EH (cell line): ENCODE measurements around the gene MAN1A1.

ENCODE experiments used
- DNase-seq: peaks from one replicate; pipeline ENCODE4 v3.0.0-alpha.2; 2015; ENCODE audit warnings: low read depth

The MAN1A1 gene

GRCh38 chr6:119234457-119234856 lies 115.1 kb downstream of the MAN1A1 start:
- DNase-seq: no peak

GRCh38 chr6:119233312-119233984 lies 116.1 kb downstream of the MAN1A1 start:
- DNase-seq: no peak

GRCh38 chr6:119231394-119231793 lies 118.2 kb downstream of the MAN1A1 start:
- no peak for DNase-seq

GRCh38 chr6:119230160-119230559 lies 119.4 kb downstream of the MAN1A1 start:
- DNase-seq: no peak

- DNase-seq: no peak
These were observed 122.2 kb downstream of the MAN1A1 start for GRCh38 chr6:119227377-119227776.

- no peak for DNase-seq
These were observed 123.5 kb downstream of the MAN1A1 start for GRCh38 chr6:119226089-119226488.

- DNase-seq: no peak
These were observed 125.4 kb downstream of the MAN1A1 start for GRCh38 chr6:119224095-119224701.

- DNase-seq: no peak
These were observed 129.1 kb downstream of the MAN1A1 start for GRCh38 chr6:119220452-119220851.

GRCh38 chr6:119218548-119218947 lies 131.0 kb downstream of the MAN1A1 start:
- DNase-seq: no peak

- DNase-seq: no peak
These were observed 133.5 kb downstream of the MAN1A1 start for GRCh38 chr6:119215885-119216590.

- no peak for DNase-seq
These were observed 134.3 kb downstream of the MAN1A1 start for GRCh38 chr6:119215309-119215708.

GRCh38 chr6:119210596-119210995 lies 139.0 kb downstream of the MAN1A1 start:
- no peak for DNase-seq

- no peak for DNase-seq
These were observed 139.9 kb downstream of the MAN1A1 start for GRCh38 chr6:119209452-119210205.

GRCh38 chr6:119207971-119208725 lies 141.4 kb downstream of the MAN1A1 start:
- peak; percentile 20 for DNase-seq

GRCh38 chr6:119207327-119207726 lies 142.2 kb downstream of the MAN1A1 start:
- DNase-seq: no peak

- no peak for DNase-seq
These were observed 143.5 kb downstream of the MAN1A1 start for GRCh38 chr6:119205911-119206618.

GRCh38 chr6:119204719-119205118 lies 144.8 kb downstream of the MAN1A1 start:
- DNase-seq: no peak

GRCh38 chr6:119201480-119201879 lies 148.1 kb downstream of the MAN1A1 start:
- no peak for DNase-seq

GRCh38 chr6:119200512-119201175 lies 148.9 kb downstream of the MAN1A1 start:
- DNase-seq: no peak

- DNase-seq: no peak
These were observed 152.3 kb downstream of the MAN1A1 start for GRCh38 chr6:119197271-119197670.

- DNase-seq: no peak
These were observed 152.8 kb downstream of the MAN1A1 start for GRCh38 chr6:119196715-119197114.
